Heart right ventricle (tissue), 16 donors: Measurements from ENCODE around the gene ABCA6. TPM values are rescaled to one million over a fixed set of nuclear protein-coding genes. Genes with fewer than 3 reads are reported as not detected.

Source experiments
- ATAC-seq, 8 donors: fragments of 200-7000 bp; cut with Tn5 transposase; one replicate each; pipeline ENCODE4 v1.9.1; 2020; ENCODE audit warnings: mild to moderate bottlenecking in 8 of 8, moderate library complexity in 8 of 8, moderate number of reproducible peaks in 1 of 8
- DNase-seq, 2 donors: peaks; one replicate each; pipeline ENCODE4 v3.0.0-alpha.2; 2020
- H3K27ac ChIP-seq, 10 donors: fragments of 200-600 bp; sonication (generic) in 2 of 10; one replicate each; pipeline versions ENCODE4 v1.5.0 to v1.8.0; 2020 to 2022; ENCODE audit warnings: mild to moderate bottlenecking in 3 of 10
- H3K27me3 ChIP-seq, 7 donors: fragments of 200-600 bp; one replicate each; pipeline ENCODE4 v1.8.0; 2021 to 2022; ENCODE audit warnings: mild to moderate bottlenecking in 2 of 7
- H3K36me3 ChIP-seq, 9 donors: fragments of 200-600 bp; sonication (generic) in 1 of 9; one replicate each; pipeline versions ENCODE4 v1.5.0 to v1.8.0; 2020 to 2022; ENCODE audit warnings: mild to moderate bottlenecking in 2 of 9
- H3K4me1 ChIP-seq, 9 donors: fragments of 200-600 bp; sonication (generic) in 1 of 9; one replicate each; pipeline versions ENCODE4 v1.5.0 to v1.8.0; 2020 to 2022; ENCODE audit warnings: mild to moderate bottlenecking in 4 of 9
- H3K4me3 ChIP-seq, 10 donors: fragments of 200-600 bp; sonication (generic) in 2 of 10; one replicate each; pipeline versions ENCODE4 v1.5.0 to v1.8.0; 2020 to 2022; ENCODE audit warnings: mild to moderate bottlenecking in 7 of 10, moderate library complexity in 2 of 10
- H3K9me3 ChIP-seq, 11 donors: fragments of 200-600 bp in 10 of 11; sonication (generic) in 2 of 11; one replicate each; pipeline versions ENCODE4 v1.5.0 to v1.8.0; 2013 to 2022; ENCODE audit warnings: mild to moderate bottlenecking in 2 of 11, control low read depth in 1 of 11, moderate library complexity in 1 of 11
- WGBS, 2 donors: extraction: QIAGEN DNeasy Blood & Tissue Kit; methylation state at CpG; one replicate each; pipeline ENCODE4 v1.1.7; 2013; ENCODE audit warnings: inconsistent platforms in 1 of 2; 5-methylcytosine and 5-hydroxymethylcytosine counted together
- intact Hi-C, 10 donors: fragments of 100-400 bp; cut with DNase I; formaldehyde crosslinking; loops; one replicate each; pipeline versions ENCODE4 v1.11.1 to v1.14.2; 2022
- polyA plus RNA-seq, 2 donors: library from polyadenylated mRNA; stranded (reverse); fragments of 200-250 nt; gene quantifications; one replicate each; pipeline ENCODE4 v1.2.3, GENCODE V29; 2013
- total RNA-seq, 10 donors: library from RNA; stranded (reverse); fragmentation: NEBNext Ultra II Directional in 3 of 10; extraction: Animal tissue kit (Norgen Biotek cat#: 25700) in 3 of 10; gene quantifications; one replicate each; pipeline versions ENCODE4 v1.2.1 to v1.2.4, GENCODE V29; 2021 to 2023
- TF ChIP-seq, protein P1 (sequence below), 9 donors: fragments of 200-600 bp; sonication (generic) in 2 of 9; IDR thresholded peaks; one replicate each; pipeline versions ENCODE4 v1.5.0 to v1.8.0; 2021 to 2022; ENCODE audit warnings: antibody characterized with exemption in 9 of 9, mild to moderate bottlenecking in 5 of 9, moderate library complexity in 1 of 9
- donor health status: Arrhythmogenic right ventricular cardiomyopathy.
- donor health status: ischemic (EF 13 %, LVEDD 7.1; RV severe dilation, severe dysfunction).
- donor health status: healthy with polysubstance abuse.
- donor health status: DM: no; HTN: yes; CAD: no.
- donor health status: DM: no; HTN: no; CAD: no.
- donor health status: ischemic (EF 25% LVEDD 6.9; RV normal size, moderate dysfunction).
- donor health status: ischemic (EF 25% LVEDD 5.7; RV mildly dilated, moderate dysfunction).
- donor health status: healthy.
- donor health status: DM: yes; HTN: yes; CAD: no.
- donor health status: Ischemic cardiomyopathy.
- donor health status: ischemic (EF 35%, LVEDD 5.7; RV mildly dilated, moderate dysfunction).
- donor health status: nonischemic (EF 11% LVEDD 7.7; RV severe dilation, severe dysfunction).
- donor health status: DM: yes; HTN: yes; CAD: no.
- donor health status: PGD.
- donor health status: ischemic (EF 29% LVEDD 5.4; RV normal size, mild dysfunction).
- donor health status: nonischemic (EF 23%, LVEDD 6.1; RV moderate dilation, normal function).

Gene ABCA6
- total and polyA plus RNA-seq, 12 donors, result 5.7 to 38.0 (median 15.0) TPM

DNA sequence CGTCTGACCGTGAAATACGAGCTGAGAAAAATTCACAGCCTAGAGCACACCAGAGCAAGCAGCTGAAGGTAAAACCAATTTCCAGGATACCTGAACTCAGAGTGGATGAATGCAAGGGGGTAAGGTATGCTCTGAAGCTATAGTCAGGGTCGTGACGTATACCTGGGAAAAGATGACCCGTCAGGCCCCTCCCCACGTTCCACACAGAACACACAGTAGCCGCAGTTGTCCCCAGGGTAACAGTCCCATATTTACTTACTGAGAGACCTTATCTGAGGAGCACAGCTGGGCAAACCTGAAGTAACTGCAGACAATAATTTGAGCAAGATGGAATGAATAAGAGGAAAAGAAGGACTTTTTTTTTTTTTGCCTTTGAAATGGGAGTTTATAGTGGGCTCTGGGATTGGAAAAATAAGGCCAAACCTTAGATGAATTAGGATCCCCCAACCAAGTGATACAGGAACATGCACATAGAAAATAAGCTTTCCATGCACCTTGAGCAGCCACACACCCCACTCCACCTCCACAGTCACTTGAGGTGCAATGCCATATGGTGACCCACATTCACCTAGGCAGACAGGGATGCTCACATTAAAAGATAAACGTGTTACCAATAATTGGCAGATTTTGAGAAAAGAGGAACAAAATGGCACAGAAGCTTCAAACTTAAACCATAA is 38.0 kb downstream of the ABCA6 start:
- no peaks in the 10 kb centered on the region for H3K9me3 ChIP-seq
- H3K4me1 ChIP-seq, result peaks cover 0 to 5% (median 0%) of the 10 kb centered on the region in 9 donors
- H3K27me3 ChIP-seq, result no peaks in the 10 kb centered on the region
- no peak overlapping the region for H3K27ac ChIP-seq
- TF ChIP-seq, protein P1, sequence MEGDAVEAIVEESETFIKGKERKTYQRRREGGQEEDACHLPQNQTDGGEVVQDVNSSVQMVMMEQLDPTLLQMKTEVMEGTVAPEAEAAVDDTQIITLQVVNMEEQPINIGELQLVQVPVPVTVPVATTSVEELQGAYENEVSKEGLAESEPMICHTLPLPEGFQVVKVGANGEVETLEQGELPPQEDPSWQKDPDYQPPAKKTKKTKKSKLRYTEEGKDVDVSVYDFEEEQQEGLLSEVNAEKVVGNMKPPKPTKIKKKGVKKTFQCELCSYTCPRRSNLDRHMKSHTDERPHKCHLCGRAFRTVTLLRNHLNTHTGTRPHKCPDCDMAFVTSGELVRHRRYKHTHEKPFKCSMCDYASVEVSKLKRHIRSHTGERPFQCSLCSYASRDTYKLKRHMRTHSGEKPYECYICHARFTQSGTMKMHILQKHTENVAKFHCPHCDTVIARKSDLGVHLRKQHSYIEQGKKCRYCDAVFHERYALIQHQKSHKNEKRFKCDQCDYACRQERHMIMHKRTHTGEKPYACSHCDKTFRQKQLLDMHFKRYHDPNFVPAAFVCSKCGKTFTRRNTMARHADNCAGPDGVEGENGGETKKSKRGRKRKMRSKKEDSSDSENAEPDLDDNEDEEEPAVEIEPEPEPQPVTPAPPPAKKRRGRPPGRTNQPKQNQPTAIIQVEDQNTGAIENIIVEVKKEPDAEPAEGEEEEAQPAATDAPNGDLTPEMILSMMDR (IDR thresholded peaks at IDR 0.05), result no peak
- intact Hi-C loops, result no loop called here
- ATAC-seq (no peak), DNase-seq (no peak)
- H3K4me3 ChIP-seq, result no peak overlapping the region
- 86 to 87% methylated on average over 9 of the region's 9 CpGs for WGBS, 2 donors
- H3K36me3 ChIP-seq, result peaks cover 0 to 59% (median 3%) of the 10 kb centered on the region in 9 donors

DNA sequence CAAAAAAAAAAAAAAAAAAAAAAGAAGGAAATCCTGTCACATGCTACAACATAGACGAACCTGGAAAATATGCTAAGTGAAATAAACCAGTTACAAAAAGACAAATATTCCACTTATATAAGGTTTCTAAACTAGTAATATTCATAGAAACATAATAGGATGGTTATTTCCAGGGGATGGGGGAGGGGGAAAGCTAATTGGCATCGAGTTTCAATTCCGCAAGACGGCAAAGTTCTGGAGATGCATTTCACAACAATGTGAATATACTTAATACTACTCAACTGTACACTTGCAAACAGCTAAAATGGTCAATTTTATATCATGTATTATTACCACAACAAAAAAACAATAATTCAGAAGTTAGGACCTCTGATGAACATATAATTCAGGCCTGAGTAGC is 43.1 kb downstream of the ABCA6 start:
- ATAC-seq (no peak), DNase-seq (no peak)
- H3K27me3 ChIP-seq, result no peaks in the 10 kb centered on the region
- peaks cover 0 to 70% (median 3%) of the 10 kb centered on the region in 9 donors for H3K36me3 ChIP-seq
- TF ChIP-seq, protein P1 (IDR thresholded peaks at IDR 0.05), result no peak
- 83 to 93% methylated on average over 4 of the region's 4 CpGs for WGBS, 2 donors
- no peaks in the 10 kb centered on the region for H3K9me3 ChIP-seq
- peaks cover 0 to 17% (median 0%) of the 10 kb centered on the region in 9 donors for H3K4me1 ChIP-seq
- H3K4me3 ChIP-seq, result no peak overlapping the region
- H3K27ac ChIP-seq, result peak overlapping the region in 1 of 10 donors; percentile 46
- intact Hi-C loops, result no loop called here

DNA sequence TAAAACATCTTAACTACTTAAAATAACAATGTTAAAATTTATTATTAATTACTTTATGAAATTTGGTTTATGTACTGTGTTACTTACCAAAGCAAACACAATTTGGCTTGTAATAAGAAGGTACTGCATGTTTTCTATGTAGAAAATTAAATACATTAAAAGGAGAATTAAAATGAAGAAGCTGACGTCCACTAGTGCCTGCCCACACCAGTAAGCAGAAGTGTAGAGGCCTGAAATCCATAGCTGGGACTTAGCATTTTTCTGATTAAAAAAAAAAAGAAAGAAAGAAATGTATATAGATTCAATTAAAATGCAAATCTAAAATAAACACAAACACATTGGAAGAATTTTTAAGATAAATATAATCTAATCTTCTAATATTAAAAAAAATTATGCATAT is 45.2 kb downstream of the ABCA6 start:
- peaks cover 0 to 55% (median 3%) of the 10 kb centered on the region in 9 donors for H3K36me3 ChIP-seq
- WGBS, 2 donors, result 71 to 87% methylated on average over 1 of the region's 1 CpG
- intact Hi-C loops, result no loop called here

DNA sequence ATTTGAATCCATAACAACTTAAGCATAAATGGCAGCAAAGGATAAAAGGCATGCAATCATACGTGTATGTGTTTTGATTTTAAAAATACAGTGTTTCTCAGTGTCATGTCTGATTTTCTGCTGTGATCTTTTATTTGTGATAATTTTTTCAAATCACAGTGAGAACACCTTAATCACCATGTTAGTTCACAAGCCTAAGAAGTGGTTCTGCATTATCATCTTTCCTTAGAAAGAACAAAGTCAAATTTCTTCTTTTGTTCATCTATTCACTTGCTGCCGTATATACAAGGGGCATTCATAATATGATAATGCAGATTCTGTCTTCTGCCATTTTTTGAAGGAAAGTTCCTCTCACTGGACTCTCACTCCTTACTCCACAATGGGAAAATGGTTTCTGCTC is 47.7 kb downstream of the ABCA6 start:
- intact Hi-C loops, result no loop called here
- TF ChIP-seq, protein P1 (IDR thresholded peaks at IDR 0.05), result no peak
- peaks cover 0 to 23% (median 0%) of the 10 kb centered on the region in 9 donors for H3K4me1 ChIP-seq
- WGBS, 2 donors, result 86 to 89% methylated on average over 2 of the region's 2 CpGs
- no peak overlapping the region for H3K4me3 ChIP-seq
- ATAC-seq (no peak), DNase-seq (no peak)
- peak overlapping the region in 2 of 10 donors; percentile 43 to 80 for H3K27ac ChIP-seq
- H3K9me3 ChIP-seq, result no peaks in the 10 kb centered on the region
- no peaks in the 10 kb centered on the region for H3K27me3 ChIP-seq
- H3K36me3 ChIP-seq, result peaks cover 0 to 47% (median 0%) of the 10 kb centered on the region in 9 donors

More for the DNA sequence above, 45.2 kb downstream of the ABCA6 start:
- Histone ChIP-seq H3K9me3 (no peaks in the 10 kb centered on the region), H3K27ac (no peak overlapping the region), H3K27me3 (no peaks in the 10 kb centered on the region), H3K4me3 (no peak overlapping the region), H3K4me1 (peaks cover 0 to 27% (median 0%) of the 10 kb centered on the region in 9 donors)
- TF ChIP-seq, protein P1 (IDR thresholded peaks at IDR 0.05), result no peak
- ATAC-seq (no peak), DNase-seq (no peak)
